Fibroblast of the conjunctiva (primary cell): Measurements from ENCODE around the gene ULK1.
A peak's percentile ranks its signal among the peaks of the same experiment; 100 is the strongest.
"Not testable (repeated sequence)": the region's sequence is repeated elsewhere in the genome, so short reads cannot be mapped to it uniquely, and the experiment has no call there.

Source experiments
- DNase-seq: peaks from one replicate; pipeline ENCODE4 v3.0.0-alpha.2; 2010; ENCODE audit warnings: low read depth

ULK1 gene

GRCh38 chr12:131943389-131943788, 49.0 kb downstream of the ULK1 start:
- DNase-seq, result no peak

GRCh38 chr12:131943876-131944275, 49.5 kb downstream of the ULK1 start:
- no peak for DNase-seq

- no peak for DNase-seq
Measured at GRCh38 chr12:131944601-131945251, 50.3 kb downstream of the ULK1 start.

- no peak for DNase-seq
Measured at GRCh38 chr12:131946757-131947156, 52.3 kb downstream of the ULK1 start.

GRCh38 chr12:131947482-131948027, 53.1 kb downstream of the ULK1 start:
- DNase-seq, result no peak

- DNase-seq, result no peak
Measured at GRCh38 chr12:131948166-131948712, 53.8 kb downstream of the ULK1 start.

- DNase-seq, result not testable (repeated sequence)
Measured at GRCh38 chr12:131948713-131949430, 54.5 kb downstream of the ULK1 start.

- peak; percentile 86 for DNase-seq
Measured at GRCh38 chr12:131949431-131950181, 55.2 kb downstream of the ULK1 start, which contains the start of gene EP400. Gene EP400, plus strand, starts transcription at chr12:131949942. Its CDS starts 10,678 bp downstream, at chr12:131960620.

GRCh38 chr12:131950182-131950913, 55.9 kb downstream of the ULK1 start:
- DNase-seq, result no peak

- DNase-seq, result not testable (repeated sequence)
Measured at GRCh38 chr12:131953810-131954209, 59.4 kb downstream of the ULK1 start.

- not testable (repeated sequence) for DNase-seq
Measured at GRCh38 chr12:131954460-131954859, 60.0 kb downstream of the ULK1 start.

- no peak for DNase-seq
Measured at GRCh38 chr12:131959116-131959515, 64.7 kb downstream of the ULK1 start.

GRCh38 chr12:131959641-131960589, 65.5 kb downstream of the ULK1 start:
- no peak for DNase-seq

- not testable (repeated sequence) for DNase-seq
Measured at GRCh38 chr12:131960590-131961325, 66.3 kb downstream of the ULK1 start.

- DNase-seq, result not testable (repeated sequence)
Measured at GRCh38 chr12:131961328-131961727, 66.9 kb downstream of the ULK1 start.

- DNase-seq, result no peak
Measured at GRCh38 chr12:131962069-131962468, 67.6 kb downstream of the ULK1 start.

- no peak for DNase-seq
Measured at GRCh38 chr12:131963381-131963780, 69.0 kb downstream of the ULK1 start.

GRCh38 chr12:131965073-131965472, 70.7 kb downstream of the ULK1 start:
- DNase-seq, result no peak

GRCh38 chr12:131971226-131971625, 76.8 kb downstream of the ULK1 start:
- DNase-seq, result no peak
